SU-DHL-6 (cell line): ENCODE data around the gene TAF6L.

Source experiments
- EZH2phosphoT487 ChIP-seq: fragments of 200-600 bp; sonication (generic), shearing (Covaris generic); conservative IDR thresholded peaks from 2 replicates; pipeline ENCODE4 v1.6.1; 2018; ENCODE audit warnings: mild to moderate bottlenecking, antibody characterized with exemption, low read length, moderate library complexity, mixed read lengths
- TF ChIP-seq, protein P1 (sequence below): fragments of 200-600 bp; sonication (generic); IDR thresholded peaks from one replicate; pipeline ENCODE4 v1.5.1; 2017; ENCODE audit warnings: antibody characterized with exemption, mild to moderate bottlenecking, low read length, moderate library complexity; ENCODE audit not compliant: insufficient read depth, poor library complexity, severe bottlenecking

DNA sequence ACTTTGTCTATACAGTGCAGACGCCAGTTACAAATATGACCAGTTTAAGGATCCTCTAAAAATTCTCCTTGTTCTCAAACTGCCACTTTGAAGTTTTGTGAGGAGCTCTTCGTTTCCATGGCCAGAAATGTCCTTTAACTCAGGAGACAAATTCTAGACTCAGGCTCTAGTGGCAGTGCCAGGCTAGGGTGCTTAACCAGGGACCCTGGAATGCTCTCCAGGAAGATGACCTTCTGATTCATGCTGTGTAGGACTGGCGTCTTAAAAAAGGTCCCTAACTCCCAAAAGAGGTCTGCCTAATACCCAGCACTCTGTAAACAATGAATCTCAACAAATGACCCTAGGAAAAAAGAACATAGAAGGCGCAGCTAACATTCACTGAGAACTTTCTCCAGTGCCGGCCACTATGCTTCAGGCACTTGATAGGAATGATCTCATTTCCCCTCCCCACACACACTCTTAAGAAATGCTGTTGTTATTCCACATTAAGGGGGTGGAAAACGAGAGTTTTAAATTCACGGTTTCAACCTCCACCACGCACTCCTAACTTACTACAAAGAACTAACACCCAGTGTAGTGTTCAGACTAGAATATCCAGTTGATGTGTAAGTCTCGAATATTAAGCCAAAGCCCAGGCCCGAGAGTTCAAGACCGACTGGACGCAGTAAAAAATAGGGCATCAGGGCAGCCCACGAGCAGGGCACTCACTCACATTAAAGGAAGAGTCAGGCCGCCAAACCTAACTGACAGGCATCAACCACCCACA is 33.3 kb downstream of the TAF6L start:
- TF ChIP-seq, protein P1, sequence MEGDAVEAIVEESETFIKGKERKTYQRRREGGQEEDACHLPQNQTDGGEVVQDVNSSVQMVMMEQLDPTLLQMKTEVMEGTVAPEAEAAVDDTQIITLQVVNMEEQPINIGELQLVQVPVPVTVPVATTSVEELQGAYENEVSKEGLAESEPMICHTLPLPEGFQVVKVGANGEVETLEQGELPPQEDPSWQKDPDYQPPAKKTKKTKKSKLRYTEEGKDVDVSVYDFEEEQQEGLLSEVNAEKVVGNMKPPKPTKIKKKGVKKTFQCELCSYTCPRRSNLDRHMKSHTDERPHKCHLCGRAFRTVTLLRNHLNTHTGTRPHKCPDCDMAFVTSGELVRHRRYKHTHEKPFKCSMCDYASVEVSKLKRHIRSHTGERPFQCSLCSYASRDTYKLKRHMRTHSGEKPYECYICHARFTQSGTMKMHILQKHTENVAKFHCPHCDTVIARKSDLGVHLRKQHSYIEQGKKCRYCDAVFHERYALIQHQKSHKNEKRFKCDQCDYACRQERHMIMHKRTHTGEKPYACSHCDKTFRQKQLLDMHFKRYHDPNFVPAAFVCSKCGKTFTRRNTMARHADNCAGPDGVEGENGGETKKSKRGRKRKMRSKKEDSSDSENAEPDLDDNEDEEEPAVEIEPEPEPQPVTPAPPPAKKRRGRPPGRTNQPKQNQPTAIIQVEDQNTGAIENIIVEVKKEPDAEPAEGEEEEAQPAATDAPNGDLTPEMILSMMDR = no peak
- no peak for TF ChIP-seq EZH2phosphoT487
